Thyroid gland (tissue), 4 donors: ENCODE data around the gene KRT1. TPM values are rescaled to one million over a fixed set of nuclear protein-coding genes. Genes with fewer than 3 reads are reported as not detected.

ENCODE experiments used
- DNase-seq, 2 donors: peaks; one replicate each; pipeline ENCODE4 v3.0.0-alpha.2; 2019
- H3K27ac ChIP-seq, 3 donors: fragments of 200-600 bp; sonication (generic); 1 replicate in 2 of 3; 2 replicates in 1 of 3; pipeline ENCODE4 v1.5.1; 2016 to 2019; ENCODE audit warnings: mild to moderate bottlenecking in 1 of 3, moderate library complexity in 1 of 3
- H3K27me3 ChIP-seq: fragments of 200-600 bp; sonication (generic); one replicate; pipeline ENCODE4 v1.5.1; 2019
- H3K36me3 ChIP-seq, 2 donors: fragments of 200-600 bp; sonication (generic); one replicate each; pipeline ENCODE4 v1.5.1; 2016 to 2019
- H3K4me1 ChIP-seq, 2 donors: fragments of 200-600 bp; sonication (generic); one replicate each; pipeline ENCODE4 v1.5.1; 2017 to 2019
- H3K4me3 ChIP-seq, 3 donors: fragments of 200-600 bp; sonication (generic); replicated peaks in 1 of 3; 1 replicate in 2 of 3; 2 replicates in 1 of 3; pipeline ENCODE4 v1.5.1; 2016; ENCODE audit warnings: mild to moderate bottlenecking in 1 of 3
- H3K9me3 ChIP-seq: fragments of 200-600 bp; sonication (generic); one replicate; pipeline ENCODE4 v1.5.1; 2017
- POLR2A ChIP-seq, 2 donors: fragments of 450-650 bp; IDR thresholded peaks; one replicate each; pipeline ENCODE4 v1.6.1; 2017; ENCODE audit warnings: antibody characterized with exemption in 2 of 2, mild to moderate bottlenecking in 2 of 2, moderate library complexity in 1 of 2
- WGBS, 2 donors: methylation state at CpG; one replicate each; pipeline ENCODE4 v1.1.5; 2017; 5-methylcytosine and 5-hydroxymethylcytosine counted together
- intact Hi-C: fragments of 100-400 bp; cut with DNase I; formaldehyde crosslinking; loops from one replicate; pipeline ENCODE4 v1.15.1; 2023
- total RNA-seq, 4 donors: library from RNA; depleted of rRNA; stranded (reverse); fragments of >200 nt; gene quantifications; one replicate each; pipeline ENCODE4 v1.2.3, GENCODE V29; 2016
- TF ChIP-seq, protein P1 (sequence below), 6 experiments: fragments of 200-600 bp in 3 of 6; fragments of 450-650 bp in 3 of 6; sonication (generic) in 3 of 6; IDR thresholded peaks; one replicate each; pipeline ENCODE4 v1.5.1; 2016 to 2019; ENCODE audit warnings: antibody characterized with exemption in 6 of 6, mild to moderate bottlenecking in 2 of 6, inconsistent platforms in 1 of 6, moderate library complexity in 1 of 6

KRT1 gene
- total RNA-seq, 4 donors from 2014 or later, result 2.8 TPM; not detected in 3

DNA sequence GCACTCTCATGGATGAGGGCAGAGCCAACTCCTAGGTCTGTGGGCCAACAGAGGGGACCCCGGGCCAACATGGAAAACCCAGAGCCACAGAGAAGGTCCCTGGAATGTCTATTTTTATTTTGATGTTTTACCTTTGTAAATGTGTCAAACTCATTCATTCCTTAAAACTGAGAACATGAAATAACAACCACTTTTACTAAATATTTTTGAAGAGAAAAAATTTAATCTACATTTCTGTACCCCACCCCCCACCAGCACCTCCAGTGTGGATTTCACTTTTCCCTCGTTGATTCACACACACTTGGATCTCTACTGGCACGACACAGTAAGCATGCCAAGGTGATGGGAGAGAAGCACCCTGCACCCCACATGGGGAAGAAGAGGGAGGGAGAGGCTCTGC lies 16.4 kb upstream of the KRT1 start:
- intact Hi-C loops, result no loop called here
- no peak for DNase-seq
- no peak overlapping the region for H3K4me3 ChIP-seq
- H3K27me3 ChIP-seq, result no peaks in the 10 kb centered on the region
- no peak overlapping the region for H3K27ac ChIP-seq
- 62 to 74% methylated on average over 3 of the region's 3 CpGs for WGBS, 2 donors
- TF ChIP-seq, protein P1, sequence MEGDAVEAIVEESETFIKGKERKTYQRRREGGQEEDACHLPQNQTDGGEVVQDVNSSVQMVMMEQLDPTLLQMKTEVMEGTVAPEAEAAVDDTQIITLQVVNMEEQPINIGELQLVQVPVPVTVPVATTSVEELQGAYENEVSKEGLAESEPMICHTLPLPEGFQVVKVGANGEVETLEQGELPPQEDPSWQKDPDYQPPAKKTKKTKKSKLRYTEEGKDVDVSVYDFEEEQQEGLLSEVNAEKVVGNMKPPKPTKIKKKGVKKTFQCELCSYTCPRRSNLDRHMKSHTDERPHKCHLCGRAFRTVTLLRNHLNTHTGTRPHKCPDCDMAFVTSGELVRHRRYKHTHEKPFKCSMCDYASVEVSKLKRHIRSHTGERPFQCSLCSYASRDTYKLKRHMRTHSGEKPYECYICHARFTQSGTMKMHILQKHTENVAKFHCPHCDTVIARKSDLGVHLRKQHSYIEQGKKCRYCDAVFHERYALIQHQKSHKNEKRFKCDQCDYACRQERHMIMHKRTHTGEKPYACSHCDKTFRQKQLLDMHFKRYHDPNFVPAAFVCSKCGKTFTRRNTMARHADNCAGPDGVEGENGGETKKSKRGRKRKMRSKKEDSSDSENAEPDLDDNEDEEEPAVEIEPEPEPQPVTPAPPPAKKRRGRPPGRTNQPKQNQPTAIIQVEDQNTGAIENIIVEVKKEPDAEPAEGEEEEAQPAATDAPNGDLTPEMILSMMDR (IDR thresholded peaks at IDR 0.05), result no peak
- TF ChIP-seq POLR2A (IDR thresholded peaks at IDR 0.05), result no peak
- no peaks in the 10 kb centered on the region for H3K9me3 ChIP-seq
- H3K36me3 ChIP-seq, result no peaks in the 10 kb centered on the region
- no peaks in the 10 kb centered on the region for H3K4me1 ChIP-seq

DNA sequence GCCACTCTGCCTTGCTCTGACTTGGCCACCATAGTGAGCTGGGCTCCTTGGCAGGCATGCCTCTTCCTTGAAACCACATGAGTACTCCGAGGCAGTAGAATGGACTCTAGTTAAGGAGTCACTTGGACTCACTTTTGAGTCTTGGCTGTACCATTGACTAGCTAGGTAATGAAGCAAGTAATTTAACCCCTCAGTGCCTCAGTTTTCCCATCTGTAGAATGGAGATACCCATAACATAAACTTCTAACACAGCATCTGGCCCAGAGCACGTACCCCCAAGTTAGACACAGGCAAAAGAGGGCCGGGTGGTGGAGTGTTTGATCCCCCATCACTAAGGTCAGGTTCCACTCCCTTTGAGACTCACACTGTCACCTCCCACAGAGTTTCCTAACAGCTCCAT lies 14.8 kb upstream of the KRT1 start:
- H3K4me3 ChIP-seq, result no peak overlapping the region
- no peak for DNase-seq
- TF ChIP-seq POLR2A (IDR thresholded peaks at IDR 0.05), result no peak
- TF ChIP-seq, protein P1 (IDR thresholded peaks at IDR 0.05), result no peak
- intact Hi-C loops, result no loop called here
- H3K36me3 ChIP-seq, result no peaks in the 10 kb centered on the region
- WGBS, 2 donors, result 85 to 86% methylated on average over 2 to 3 of the region's 3 CpGs
- no peaks in the 10 kb centered on the region for H3K9me3 ChIP-seq
- peaks cover 3 to 9% of the 10 kb centered on the region in 2 donors for H3K4me1 ChIP-seq
- no peak overlapping the region for H3K27ac ChIP-seq
- no peaks in the 10 kb centered on the region for H3K27me3 ChIP-seq

DNA sequence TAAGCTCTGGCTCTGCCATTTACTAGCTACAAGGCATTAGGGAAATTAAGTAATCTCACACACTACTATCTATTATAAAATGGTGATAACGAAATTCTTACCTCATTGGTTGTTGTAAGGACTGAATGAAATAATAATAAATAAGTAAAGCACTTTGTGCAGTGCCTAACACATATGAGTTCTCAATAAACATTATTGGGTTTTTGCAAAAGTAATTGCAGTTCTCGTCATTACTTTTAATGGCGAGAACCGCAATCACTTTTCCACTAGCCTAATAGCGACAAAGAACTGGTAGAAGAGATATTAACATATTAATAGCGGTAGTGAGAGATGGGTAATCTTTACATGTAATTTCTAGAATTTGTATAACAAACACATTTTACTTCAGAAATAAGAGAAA lies 13.9 kb upstream of the KRT1 start:
- 92 to 94% methylated on average over 6 of the region's 6 CpGs for WGBS, 2 donors
- Histone ChIP-seq H3K4me1 (peaks cover 3 to 9% of the 10 kb centered on the region in 2 donors), H3K4me3 (no peak overlapping the region), H3K36me3 (no peaks in the 10 kb centered on the region), H3K27ac (no peak overlapping the region), H3K9me3 (no peaks in the 10 kb centered on the region), H3K27me3 (no peaks in the 10 kb centered on the region)
- no peak for TF ChIP-seq POLR2A (IDR thresholded peaks at IDR 0.05)
- TF ChIP-seq, protein P1 (IDR thresholded peaks at IDR 0.05), result no peak
- no peak for DNase-seq
- intact Hi-C loops, result no loop called here

DNA sequence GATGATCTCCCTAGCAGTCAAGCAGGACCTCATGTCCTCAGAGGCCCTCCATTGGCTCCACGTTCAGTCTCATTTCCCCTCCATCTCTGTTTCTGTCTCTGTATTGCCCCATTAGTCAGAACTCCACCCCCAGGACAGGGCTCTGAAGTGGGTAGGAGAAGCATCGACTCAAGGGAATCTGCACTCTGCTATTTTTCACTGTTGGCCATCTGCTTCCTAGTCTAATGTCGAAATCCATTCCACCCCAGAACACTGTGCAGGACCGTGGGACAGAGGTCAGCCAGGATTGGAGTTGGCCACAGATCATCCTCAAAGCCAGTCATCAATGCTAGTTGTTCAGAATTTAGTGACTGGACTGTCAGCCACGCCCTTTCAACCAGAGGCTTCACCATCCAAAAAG lies 13.1 kb upstream of the KRT1 start:
- no peaks in the 10 kb centered on the region for H3K27me3 ChIP-seq
- DNase-seq, result no peak
- H3K4me1 ChIP-seq, result peaks cover 3 to 9% of the 10 kb centered on the region in 2 donors
- no peaks in the 10 kb centered on the region for H3K36me3 ChIP-seq
- intact Hi-C loops, result no loop called here
- H3K4me3 ChIP-seq, result no peak overlapping the region
- 72 to 79% methylated on average over 5 of the region's 5 CpGs for WGBS, 2 donors
- H3K9me3 ChIP-seq, result no peaks in the 10 kb centered on the region
- no peak overlapping the region for H3K27ac ChIP-seq
- TF ChIP-seq POLR2A (IDR thresholded peaks at IDR 0.05), result no peak
- TF ChIP-seq, protein P1 (IDR thresholded peaks at IDR 0.05), result no peak

DNA sequence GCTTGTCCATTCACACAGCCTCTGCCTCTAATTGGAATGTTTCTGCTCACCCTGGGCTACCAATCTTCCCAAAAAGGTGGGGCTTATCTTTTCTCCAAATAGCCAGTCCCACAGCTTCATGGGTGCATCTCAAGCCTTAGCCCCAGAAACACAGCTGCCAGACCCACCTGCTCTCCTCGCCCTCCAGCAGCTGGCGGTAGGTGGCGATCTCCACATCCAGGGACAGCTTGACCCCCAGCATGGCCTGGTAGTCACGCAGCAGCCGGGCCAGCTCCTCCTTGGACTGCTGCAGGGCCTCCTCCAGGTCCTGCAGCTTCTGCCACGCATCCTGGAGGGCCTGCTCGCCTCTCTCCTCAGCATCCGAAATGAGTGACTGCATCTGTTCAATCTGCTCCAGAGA lies 12.0 kb upstream of the KRT1 start:
- no peaks in the 10 kb centered on the region for H3K27me3 ChIP-seq
- H3K4me1 ChIP-seq, result peaks cover 3 to 9% of the 10 kb centered on the region in 2 donors
- TF ChIP-seq POLR2A (IDR thresholded peaks at IDR 0.05), result no peak
- TF ChIP-seq, protein P1 (IDR thresholded peaks at IDR 0.05), result no peak
- no peaks in the 10 kb centered on the region for H3K9me3 ChIP-seq
- no peak overlapping the region for H3K27ac ChIP-seq
- 79 to 100% methylated on average over 7 to 8 of the region's 8 CpGs for WGBS, 2 donors
- H3K36me3 ChIP-seq, result no peaks in the 10 kb centered on the region
- H3K4me3 ChIP-seq, result no peak overlapping the region
- intact Hi-C loops, result no loop called here
- DNase-seq, result no peak
